DOHH2 (cell line): ENCODE data around the gene ATP10A.

Source experiments
- H3F3A ChIP-seq: fragments of 200-600 bp; sonication (generic), shearing (Covaris generic); 2 replicates; pipeline ENCODE4 v1.6.0; 2016; ENCODE audit warnings: antibody characterized with exemption, mild to moderate bottlenecking; ENCODE audit not compliant: control insufficient read depth, insufficient read depth
- H3K27ac ChIP-seq: fragments of 200-600 bp; sonication (generic); 2 replicates; pipeline ENCODE4 v1.5.1; 2014; ENCODE audit warnings: low read depth, mild to moderate bottlenecking, low read length, moderate library complexity
- H3K27me3 ChIP-seq: fragments of 200-600 bp; sonication (generic); 2 replicates; pipeline ENCODE4 v1.6.1; 2014; ENCODE audit warnings: mild to moderate bottlenecking, low read length, mixed read lengths; ENCODE audit not compliant: control insufficient read depth
- H3K36me3 ChIP-seq: fragments of 200-600 bp; sonication (generic); 2 replicates; pipeline ENCODE4 v1.6.1; 2014; ENCODE audit warnings: mild to moderate bottlenecking, low read length, moderate library complexity, mixed read lengths; ENCODE audit not compliant: control insufficient read depth
- H3K4me1 ChIP-seq: fragments of 200-600 bp; sonication (generic); 2 replicates; pipeline ENCODE4 v1.6.1; 2014; ENCODE audit warnings: mild to moderate bottlenecking, low read length, mixed read lengths; ENCODE audit not compliant: control insufficient read depth
- H3K4me2 ChIP-seq: fragments of 200-600 bp; sonication (generic); 2 replicates; pipeline ENCODE4 v1.6.0; 2014; ENCODE audit warnings: mild to moderate bottlenecking, low read length, moderate library complexity
- H3K4me3 ChIP-seq: fragments of 200-600 bp; sonication (generic); 2 replicates; pipeline ENCODE4 v1.5.1; 2014; ENCODE audit warnings: mild to moderate bottlenecking, low read length, mixed read lengths
- H3K79me2 ChIP-seq: fragments of 200-600 bp; sonication (generic); 2 replicates; pipeline ENCODE4 v1.6.1; 2014; ENCODE audit warnings: mild to moderate bottlenecking, low read length, mixed read lengths; ENCODE audit not compliant: control insufficient read depth
- H3K9me2 ChIP-seq: fragments of 200-600 bp; sonication (generic); replicated peaks from 2 replicates; pipeline ENCODE4 v1.6.1; 2014; ENCODE audit warnings: mild to moderate bottlenecking, low read length, mixed read lengths; ENCODE audit not compliant: control insufficient read depth
- H3K9me3 ChIP-seq: fragments of 200-600 bp; sonication (generic); 2 replicates; pipeline ENCODE4 v1.6.1; 2014; ENCODE audit warnings: antibody characterized with exemption, low read length, mixed read lengths; ENCODE audit not compliant: control insufficient read depth, insufficient read depth
- H4K20me1 ChIP-seq: fragments of 200-600 bp; sonication (generic); 2 replicates; pipeline ENCODE4 v1.6.0; 2014; ENCODE audit warnings: low read depth, mild to moderate bottlenecking, antibody characterized with exemption, low read length, moderate library complexity; ENCODE audit not compliant: control insufficient read depth, insufficient read depth
- EZH2phosphoT487 ChIP-seq: fragments of 200-600 bp; sonication (generic); IDR thresholded peaks from 2 replicates; pipeline ENCODE4 v1.6.1; 2017; ENCODE audit warnings: borderline replicate concordance, mild to moderate bottlenecking, antibody characterized with exemption, low read length, moderate library complexity, mixed read lengths
- TF ChIP-seq, protein P1 (sequence below): fragments of 200-600 bp; sonication (generic); IDR thresholded peaks from one replicate; pipeline ENCODE4 v1.5.1; 2014; ENCODE audit warnings: antibody characterized with exemption, mild to moderate bottlenecking, low read depth, low read length; ENCODE audit not compliant: poor library complexity, severe bottlenecking

ATP10A gene

GRCh38 chr15:25803541-25803940 lies 59.6 kb downstream of the ATP10A start:
- Histone ChIP-seq H3K4me2 (no peak overlapping the region), H3K4me1 (no peaks in the 10 kb centered on the region)

GRCh38 chr15:25803036-25803435 lies 60.1 kb downstream of the ATP10A start:
- Histone ChIP-seq H3K27me3 (no peaks in the 10 kb centered on the region), H3K4me2 (no peak overlapping the region), H3K79me2 (no peaks in the 10 kb centered on the region), H3K36me3 (no peaks in the 10 kb centered on the region), H4K20me1 (no peaks in the 10 kb centered on the region), H3K4me3 (no peak overlapping the region), H3F3A (no peaks in the 10 kb centered on the region), H3K27ac (no peak overlapping the region), H3K4me1 (no peaks in the 10 kb centered on the region), H3K9me2 (no peaks in the 10 kb centered on the region), H3K9me3 (peaks cover 41% of the 10 kb centered on the region; the same call in 1 of the 2 replicates)
- no peak for TF ChIP-seq EZH2phosphoT487
- TF ChIP-seq, protein P1, sequence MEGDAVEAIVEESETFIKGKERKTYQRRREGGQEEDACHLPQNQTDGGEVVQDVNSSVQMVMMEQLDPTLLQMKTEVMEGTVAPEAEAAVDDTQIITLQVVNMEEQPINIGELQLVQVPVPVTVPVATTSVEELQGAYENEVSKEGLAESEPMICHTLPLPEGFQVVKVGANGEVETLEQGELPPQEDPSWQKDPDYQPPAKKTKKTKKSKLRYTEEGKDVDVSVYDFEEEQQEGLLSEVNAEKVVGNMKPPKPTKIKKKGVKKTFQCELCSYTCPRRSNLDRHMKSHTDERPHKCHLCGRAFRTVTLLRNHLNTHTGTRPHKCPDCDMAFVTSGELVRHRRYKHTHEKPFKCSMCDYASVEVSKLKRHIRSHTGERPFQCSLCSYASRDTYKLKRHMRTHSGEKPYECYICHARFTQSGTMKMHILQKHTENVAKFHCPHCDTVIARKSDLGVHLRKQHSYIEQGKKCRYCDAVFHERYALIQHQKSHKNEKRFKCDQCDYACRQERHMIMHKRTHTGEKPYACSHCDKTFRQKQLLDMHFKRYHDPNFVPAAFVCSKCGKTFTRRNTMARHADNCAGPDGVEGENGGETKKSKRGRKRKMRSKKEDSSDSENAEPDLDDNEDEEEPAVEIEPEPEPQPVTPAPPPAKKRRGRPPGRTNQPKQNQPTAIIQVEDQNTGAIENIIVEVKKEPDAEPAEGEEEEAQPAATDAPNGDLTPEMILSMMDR: no peak

More at GRCh38 chr15:25803541-25803940, 59.6 kb downstream of the ATP10A start:
- Histone ChIP-seq H3K27me3 (no peaks in the 10 kb centered on the region), H3K9me2 (no peaks in the 10 kb centered on the region), H3K9me3 (peaks cover 36% of the 10 kb centered on the region; the same call in 1 of the 2 replicates), H3K79me2 (no peaks in the 10 kb centered on the region), H3K36me3 (no peaks in the 10 kb centered on the region), H4K20me1 (no peaks in the 10 kb centered on the region), H3F3A (no peaks in the 10 kb centered on the region), H3K4me3 (no peak overlapping the region), H3K27ac (no peak overlapping the region)
- TF ChIP-seq, protein P1: no peak
- TF ChIP-seq EZH2phosphoT487: no peak

- peaks cover 47% of the 10 kb centered on the region; the same call in 1 of the 2 replicates for H3K9me3 ChIP-seq
- H3K4me1 ChIP-seq: no peaks in the 10 kb centered on the region
- TF ChIP-seq EZH2phosphoT487: no peak
- TF ChIP-seq, protein P1: no peak
- H3K4me2 ChIP-seq: no peak overlapping the region
- H3K27me3 ChIP-seq: no peaks in the 10 kb centered on the region
- H3K4me3 ChIP-seq: no peak overlapping the region
- H3K27ac ChIP-seq: no peak overlapping the region
- no peaks in the 10 kb centered on the region for H4K20me1 ChIP-seq
- no peaks in the 10 kb centered on the region for H3F3A ChIP-seq
- no peaks in the 10 kb centered on the region for H3K79me2 ChIP-seq
- H3K9me2 ChIP-seq: no peaks in the 10 kb centered on the region
- no peaks in the 10 kb centered on the region for H3K36me3 ChIP-seq
These were observed 60.8 kb downstream of the ATP10A start for GRCh38 chr15:25802285-25802830.
